GM10266 (cell line): ENCODE results near the gene SPPL3.
A peak's percentile ranks its signal among the peaks of the same experiment; 100 is the strongest.
"Not testable (repeated sequence)": the region's sequence is repeated elsewhere in the genome, so short reads cannot be mapped to it uniquely, and the experiment has no call there.

Source experiments
- DNase-seq: peaks from one replicate; pipeline ENCODE4 v3.0.0; 2012; ENCODE audit errors: extremely low spot score
- TF ChIP-seq, protein P1 (sequence below): IDR thresholded peaks from 2 replicates; pipeline ENCODE4 v1.5.1; 2012; ENCODE audit warnings: mild to moderate bottlenecking, low read depth; ENCODE audit not compliant: control insufficient read depth, insufficient read depth; ENCODE audit errors: missing control alignments

Gene SPPL3

DNA sequence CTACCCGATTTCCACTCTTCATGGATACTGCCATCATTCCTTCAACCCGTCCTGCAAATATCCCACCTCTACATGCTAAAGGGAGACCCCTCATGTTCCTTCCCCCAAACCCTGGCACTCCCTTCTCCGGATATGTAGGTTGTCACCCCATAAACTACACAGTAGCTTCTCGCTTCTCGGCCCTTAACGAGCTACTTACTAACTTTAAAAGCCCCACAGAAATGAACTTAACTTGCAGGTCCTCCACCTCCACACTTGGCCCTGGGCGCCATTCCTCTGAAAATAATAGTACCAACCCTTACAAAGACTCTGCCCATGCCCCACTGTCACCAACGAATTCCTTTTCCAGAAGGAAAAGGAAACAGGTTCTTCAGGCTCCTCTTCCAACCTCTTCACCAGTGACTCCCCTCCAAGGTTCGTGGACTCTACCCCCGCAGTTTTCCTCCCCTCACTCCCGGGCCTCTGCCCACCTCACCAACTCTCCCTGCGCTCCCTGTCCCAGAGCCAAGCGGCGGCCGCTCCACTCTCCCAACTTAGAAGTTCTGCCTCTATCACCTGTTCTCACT, 1.2 kb downstream of the SPPL3 start:
- peak; percentile 31 for DNase-seq
- TF ChIP-seq, protein P1, sequence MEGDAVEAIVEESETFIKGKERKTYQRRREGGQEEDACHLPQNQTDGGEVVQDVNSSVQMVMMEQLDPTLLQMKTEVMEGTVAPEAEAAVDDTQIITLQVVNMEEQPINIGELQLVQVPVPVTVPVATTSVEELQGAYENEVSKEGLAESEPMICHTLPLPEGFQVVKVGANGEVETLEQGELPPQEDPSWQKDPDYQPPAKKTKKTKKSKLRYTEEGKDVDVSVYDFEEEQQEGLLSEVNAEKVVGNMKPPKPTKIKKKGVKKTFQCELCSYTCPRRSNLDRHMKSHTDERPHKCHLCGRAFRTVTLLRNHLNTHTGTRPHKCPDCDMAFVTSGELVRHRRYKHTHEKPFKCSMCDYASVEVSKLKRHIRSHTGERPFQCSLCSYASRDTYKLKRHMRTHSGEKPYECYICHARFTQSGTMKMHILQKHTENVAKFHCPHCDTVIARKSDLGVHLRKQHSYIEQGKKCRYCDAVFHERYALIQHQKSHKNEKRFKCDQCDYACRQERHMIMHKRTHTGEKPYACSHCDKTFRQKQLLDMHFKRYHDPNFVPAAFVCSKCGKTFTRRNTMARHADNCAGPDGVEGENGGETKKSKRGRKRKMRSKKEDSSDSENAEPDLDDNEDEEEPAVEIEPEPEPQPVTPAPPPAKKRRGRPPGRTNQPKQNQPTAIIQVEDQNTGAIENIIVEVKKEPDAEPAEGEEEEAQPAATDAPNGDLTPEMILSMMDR: no peak

DNA sequence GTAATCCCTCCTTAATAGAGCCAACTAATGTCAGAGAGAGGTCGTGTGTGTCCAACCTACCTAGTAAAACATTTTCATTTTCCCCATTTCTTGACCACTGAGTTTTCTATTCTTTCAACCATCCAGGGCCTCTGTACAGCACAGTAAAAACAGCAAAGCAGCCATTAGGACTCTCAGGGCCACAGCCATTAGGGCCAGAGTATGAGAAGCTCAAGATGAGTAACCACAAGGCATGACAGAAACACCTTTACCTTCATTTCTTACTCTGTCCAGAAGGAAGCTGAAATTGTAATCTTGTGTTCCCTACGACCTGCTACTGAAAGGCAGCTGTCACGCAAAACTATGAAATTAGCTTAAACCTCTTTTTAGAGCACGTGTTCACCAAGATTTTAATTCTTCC, 2.3 kb downstream of the SPPL3 start:
- TF ChIP-seq, protein P1: no peak
- no peak for DNase-seq

DNA sequence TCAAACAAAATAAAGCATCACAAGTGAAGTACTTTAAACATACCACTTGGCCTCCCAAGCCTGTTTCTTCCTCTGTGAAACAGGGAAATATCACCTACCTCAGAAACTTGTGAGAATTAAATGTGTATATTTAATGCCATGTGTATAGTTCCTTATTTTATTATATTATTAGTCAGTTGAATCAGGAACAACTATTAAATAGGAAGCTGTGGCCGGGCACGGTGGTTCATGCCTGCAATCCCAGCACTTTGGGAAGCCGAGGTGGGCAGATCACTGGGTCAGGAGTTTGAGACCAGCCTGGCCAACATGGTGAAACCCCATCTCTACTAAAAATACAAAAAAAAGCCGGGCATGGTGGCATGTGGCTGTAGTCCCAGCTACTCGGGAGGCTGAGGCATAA, 3.1 kb downstream of the SPPL3 start:
- not testable (repeated sequence) for DNase-seq

DNA sequence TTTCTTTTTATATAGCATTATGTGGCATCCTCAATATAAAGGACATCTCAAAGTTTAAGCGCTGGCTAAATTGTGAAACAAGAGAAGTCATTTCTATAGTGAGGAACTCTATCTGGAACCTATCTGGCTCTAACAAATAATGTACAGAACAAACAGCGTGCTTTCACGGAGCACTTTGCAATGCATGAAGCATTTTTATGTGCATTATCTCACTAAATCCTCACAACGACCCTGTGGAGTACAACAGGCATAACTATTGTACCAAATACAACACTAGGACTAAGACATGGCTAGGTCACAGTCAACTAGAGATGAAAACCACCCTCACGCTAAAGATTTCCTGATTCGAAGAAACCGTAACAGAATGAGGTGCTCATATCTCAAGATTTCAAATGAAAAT, 8.6 kb downstream of the SPPL3 start:
- TF ChIP-seq, protein P1: no peak
- no peak for DNase-seq

DNA sequence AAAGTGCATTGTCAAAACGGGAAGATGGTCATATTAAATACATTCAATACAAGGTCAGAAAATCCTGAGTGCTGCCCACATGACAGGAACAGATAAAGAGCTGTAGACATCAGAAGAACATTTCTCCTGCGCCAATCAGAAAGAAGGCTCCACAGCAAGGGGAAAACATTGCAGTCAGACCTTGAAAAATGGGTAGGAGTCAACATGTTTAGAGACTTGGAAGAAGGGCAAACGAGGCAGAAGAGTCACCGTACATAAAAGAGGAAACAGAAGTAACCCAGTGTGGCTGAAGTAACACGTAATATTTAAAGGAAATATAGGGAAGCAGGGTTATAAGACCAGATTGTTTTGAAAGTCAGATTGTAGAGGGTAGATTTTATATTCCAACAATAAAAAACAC, 11.9 kb downstream of the SPPL3 start:
- TF ChIP-seq, protein P1: no peak
- no peak for DNase-seq

DNA sequence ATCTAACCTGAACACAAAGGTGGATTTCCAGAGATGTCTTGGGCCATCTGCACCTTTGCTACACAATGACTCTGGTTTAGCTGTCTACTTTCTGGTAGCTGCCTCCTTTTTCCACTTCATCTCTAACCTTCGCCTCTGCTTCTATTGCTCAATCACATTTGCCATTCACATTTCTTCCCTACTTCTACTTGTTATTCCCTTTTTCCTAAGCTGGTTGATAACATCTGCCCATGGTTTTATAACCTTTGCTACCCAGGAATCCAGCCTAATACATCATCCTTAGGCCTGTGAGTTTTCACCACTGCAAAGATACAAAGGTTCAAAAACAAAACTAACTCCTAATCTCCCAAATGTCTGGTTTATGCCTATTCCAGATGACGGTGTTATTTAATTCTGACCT, 13.2 kb downstream of the SPPL3 start:
- DNase-seq: no peak
- TF ChIP-seq, protein P1: no peak

DNA sequence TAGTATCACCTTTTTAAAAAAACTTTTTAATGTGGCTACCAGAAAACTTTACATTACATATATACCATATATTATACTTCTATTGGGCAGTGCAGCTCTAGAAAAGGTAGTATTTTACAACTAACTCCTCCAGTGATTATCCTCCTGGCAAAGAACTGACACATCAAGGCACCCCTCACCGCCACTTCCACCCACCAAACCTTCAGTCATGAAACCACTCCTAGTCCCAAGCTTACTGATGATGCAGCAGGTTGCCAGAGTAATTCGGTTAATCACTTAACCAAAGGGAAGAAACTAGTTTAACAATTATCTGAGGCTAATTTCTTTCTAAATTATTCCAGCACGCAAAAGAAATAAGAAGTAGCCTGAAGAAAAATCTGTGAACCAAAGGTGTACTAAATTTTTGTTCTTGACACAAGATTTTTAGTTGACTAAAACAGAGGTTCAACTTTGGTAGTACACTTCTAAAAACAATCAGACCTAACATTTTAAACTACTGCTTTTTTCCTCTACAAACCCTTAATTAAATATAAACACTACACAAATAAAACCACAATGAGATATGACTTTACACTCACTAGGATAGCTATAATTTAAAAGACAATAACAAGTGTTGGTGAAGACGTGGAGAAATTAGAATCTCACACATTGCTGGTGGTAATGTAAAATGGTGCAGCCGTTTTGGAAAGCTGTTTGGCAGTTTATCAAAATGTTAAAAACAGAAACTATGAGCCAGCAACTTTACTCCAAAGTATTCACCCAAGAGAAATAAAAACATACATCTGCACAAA, 16.7 kb downstream of the SPPL3 start:
- TF ChIP-seq, protein P1: no peak

More for the DNA sequence above, 16.7 kb downstream of the SPPL3 start:
- DNase-seq: no peak
